ENCODE results near the gene CELSR1. TPM values are rescaled to one million over a fixed set of nuclear protein-coding genes. Genes with fewer than 3 reads are reported as not detected.
A peak's percentile ranks its signal among the peaks of the same experiment; 100 is the strongest.

The CELSR1 gene
- polyA plus RNA-seq, 1 experiment = 0.14 TPM

DNA sequence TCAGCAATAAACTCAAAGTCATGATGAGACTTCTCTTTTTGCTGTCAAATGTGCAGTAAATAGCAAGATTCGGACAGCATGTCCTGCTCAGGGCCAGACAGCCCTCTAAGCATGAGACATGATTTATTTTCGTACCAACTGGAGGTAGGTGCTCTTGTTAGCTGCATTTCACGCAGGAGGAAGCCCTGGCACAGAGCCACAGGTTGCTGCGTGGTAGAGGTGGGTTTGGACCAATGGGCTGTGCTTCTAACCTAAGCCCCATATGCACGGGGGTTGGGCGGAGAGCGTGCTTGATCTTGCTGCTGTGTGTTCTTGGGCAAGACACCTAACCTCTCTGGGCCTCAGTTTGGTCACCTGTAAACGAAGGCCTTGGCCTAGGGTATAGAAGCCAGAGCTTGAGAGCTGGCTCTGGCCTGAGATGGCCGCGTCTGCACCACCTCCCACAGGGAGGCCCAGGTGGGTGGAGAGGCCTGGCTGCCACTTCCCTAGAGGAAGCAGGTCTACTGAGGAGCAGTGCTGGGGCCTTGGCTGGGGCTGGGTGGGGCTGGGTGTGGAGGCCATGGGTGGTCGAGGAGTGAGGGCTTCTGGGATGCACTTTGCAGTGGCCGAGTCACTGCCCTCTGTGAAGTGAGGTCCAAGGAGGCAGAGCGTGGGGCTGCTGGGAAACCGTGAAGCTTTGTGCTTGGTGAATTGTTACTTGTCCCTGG is 44.3 kb upstream of the CELSR1 start:
- H3K4me3 ChIP-seq (ENCODE audit: low read depth, low read length) = no peak overlapping the region
- no peak for DNase-seq (ENCODE audit: low read depth, low spot score)
- no peak overlapping the region for H3K27ac ChIP-seq (ENCODE audit: low read depth, low read length)
- ChIA-PET POLR2A (no interaction called here), CTCF (no interaction called here)
- TF ChIP-seq, protein P1, sequence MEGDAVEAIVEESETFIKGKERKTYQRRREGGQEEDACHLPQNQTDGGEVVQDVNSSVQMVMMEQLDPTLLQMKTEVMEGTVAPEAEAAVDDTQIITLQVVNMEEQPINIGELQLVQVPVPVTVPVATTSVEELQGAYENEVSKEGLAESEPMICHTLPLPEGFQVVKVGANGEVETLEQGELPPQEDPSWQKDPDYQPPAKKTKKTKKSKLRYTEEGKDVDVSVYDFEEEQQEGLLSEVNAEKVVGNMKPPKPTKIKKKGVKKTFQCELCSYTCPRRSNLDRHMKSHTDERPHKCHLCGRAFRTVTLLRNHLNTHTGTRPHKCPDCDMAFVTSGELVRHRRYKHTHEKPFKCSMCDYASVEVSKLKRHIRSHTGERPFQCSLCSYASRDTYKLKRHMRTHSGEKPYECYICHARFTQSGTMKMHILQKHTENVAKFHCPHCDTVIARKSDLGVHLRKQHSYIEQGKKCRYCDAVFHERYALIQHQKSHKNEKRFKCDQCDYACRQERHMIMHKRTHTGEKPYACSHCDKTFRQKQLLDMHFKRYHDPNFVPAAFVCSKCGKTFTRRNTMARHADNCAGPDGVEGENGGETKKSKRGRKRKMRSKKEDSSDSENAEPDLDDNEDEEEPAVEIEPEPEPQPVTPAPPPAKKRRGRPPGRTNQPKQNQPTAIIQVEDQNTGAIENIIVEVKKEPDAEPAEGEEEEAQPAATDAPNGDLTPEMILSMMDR (IDR thresholded peaks at IDR 0.05; ENCODE audit: low read depth, low read length) = no peak
- peaks cover 6% of the 10 kb centered on the region for H3K27me3 ChIP-seq (ENCODE audit: control insufficient read depth, insufficient read depth, low read length)
- H3K9me3 ChIP-seq (ENCODE audit: control insufficient read depth, insufficient read depth, low read length) = no peaks in the 10 kb centered on the region

DNA sequence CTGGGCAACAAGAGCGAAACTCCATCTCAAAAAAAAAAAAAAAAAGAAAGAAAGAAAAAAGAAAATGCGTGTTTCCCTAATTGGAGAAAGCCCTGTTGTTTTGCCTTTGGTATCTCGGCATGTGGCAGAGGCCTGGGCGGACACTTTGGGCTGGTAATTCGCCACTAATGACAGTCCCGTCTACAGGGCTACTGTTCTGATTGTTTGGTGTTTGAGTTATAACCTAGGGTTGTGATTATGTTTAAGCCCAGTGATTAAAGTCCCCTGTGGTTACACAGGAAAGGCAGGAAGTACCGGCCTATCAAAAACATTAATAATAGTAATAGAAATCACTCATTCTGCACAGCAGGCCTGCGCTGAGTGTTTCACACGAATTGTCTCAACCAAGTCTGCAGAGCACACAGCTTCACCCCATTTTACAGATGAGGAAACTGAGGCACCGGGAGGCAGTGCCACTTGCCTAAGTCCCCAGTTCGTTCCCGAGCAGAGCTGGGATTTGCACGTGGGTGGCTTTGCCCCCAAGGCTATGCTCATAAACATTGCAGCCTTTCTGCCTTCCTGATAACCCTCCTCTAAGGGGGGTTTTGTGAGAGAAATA is 43.6 kb upstream of the CELSR1 start:
- DNase-seq (ENCODE audit: low read depth, low spot score) = no peak
- no peaks in the 10 kb centered on the region for H3K9me3 ChIP-seq (ENCODE audit: control insufficient read depth, insufficient read depth, low read length)
- CTCF ChIA-PET = no interaction called here
- H3K4me3 ChIP-seq (ENCODE audit: low read depth, low read length) = no peak overlapping the region
- TF ChIP-seq, protein P1 (IDR thresholded peaks at IDR 0.05; ENCODE audit: low read depth, low read length) = no peak
- POLR2A ChIA-PET = no interaction called here
- peaks cover 4% of the 10 kb centered on the region for H3K27me3 ChIP-seq (ENCODE audit: control insufficient read depth, insufficient read depth, low read length)
- H3K27ac ChIP-seq (ENCODE audit: low read depth, low read length) = no peak overlapping the region

DNA sequence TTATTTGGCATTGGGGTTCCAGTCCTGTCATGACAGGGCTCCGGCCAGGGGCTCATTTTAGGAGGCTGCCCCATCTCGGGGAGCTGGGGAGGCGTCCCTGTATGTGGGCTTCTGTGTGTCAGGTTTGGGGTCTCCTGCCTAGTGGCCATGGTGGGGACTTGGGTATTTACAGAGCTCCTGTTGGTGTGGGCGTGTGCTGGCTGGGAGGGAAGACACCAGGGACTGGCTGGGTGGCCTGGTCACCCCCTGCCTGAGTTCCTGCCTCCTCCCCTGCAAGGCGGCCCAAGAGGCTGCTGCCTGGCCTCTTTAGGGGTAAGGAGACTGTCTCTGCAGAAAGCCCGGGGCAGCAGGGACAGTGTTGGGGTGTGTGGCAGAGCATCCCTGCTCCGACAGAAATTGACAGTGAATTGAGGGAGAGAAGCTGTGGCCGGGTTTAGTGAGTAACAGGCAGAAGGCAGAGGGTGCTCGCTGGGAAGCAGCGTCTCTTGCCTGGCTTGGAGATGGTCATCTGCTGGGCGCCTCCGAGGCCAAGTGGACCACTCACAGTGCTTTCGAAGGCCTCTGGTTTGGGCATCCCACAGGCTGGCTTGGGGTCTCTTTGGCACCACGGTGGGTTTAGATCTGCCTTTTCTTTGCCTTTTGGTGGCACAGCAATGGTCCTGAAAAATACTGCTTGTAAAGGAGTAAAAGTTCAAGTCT is 42.5 kb upstream of the CELSR1 start:
- no peak overlapping the region for H3K4me3 ChIP-seq (ENCODE audit: low read depth, low read length)
- no peaks in the 10 kb centered on the region for H3K9me3 ChIP-seq (ENCODE audit: control insufficient read depth, insufficient read depth, low read length)
- H3K27me3 ChIP-seq (ENCODE audit: control insufficient read depth, insufficient read depth, low read length) = peaks cover 7% of the 10 kb centered on the region
- no peak for DNase-seq (ENCODE audit: low read depth, low spot score)
- TF ChIP-seq, protein P1 (IDR thresholded peaks at IDR 0.05; ENCODE audit: low read depth, low read length) = no peak
- H3K27ac ChIP-seq (ENCODE audit: low read depth, low read length) = no peak overlapping the region
- CTCF ChIA-PET = no interaction called here
- POLR2A ChIA-PET = no interaction called here

DNA sequence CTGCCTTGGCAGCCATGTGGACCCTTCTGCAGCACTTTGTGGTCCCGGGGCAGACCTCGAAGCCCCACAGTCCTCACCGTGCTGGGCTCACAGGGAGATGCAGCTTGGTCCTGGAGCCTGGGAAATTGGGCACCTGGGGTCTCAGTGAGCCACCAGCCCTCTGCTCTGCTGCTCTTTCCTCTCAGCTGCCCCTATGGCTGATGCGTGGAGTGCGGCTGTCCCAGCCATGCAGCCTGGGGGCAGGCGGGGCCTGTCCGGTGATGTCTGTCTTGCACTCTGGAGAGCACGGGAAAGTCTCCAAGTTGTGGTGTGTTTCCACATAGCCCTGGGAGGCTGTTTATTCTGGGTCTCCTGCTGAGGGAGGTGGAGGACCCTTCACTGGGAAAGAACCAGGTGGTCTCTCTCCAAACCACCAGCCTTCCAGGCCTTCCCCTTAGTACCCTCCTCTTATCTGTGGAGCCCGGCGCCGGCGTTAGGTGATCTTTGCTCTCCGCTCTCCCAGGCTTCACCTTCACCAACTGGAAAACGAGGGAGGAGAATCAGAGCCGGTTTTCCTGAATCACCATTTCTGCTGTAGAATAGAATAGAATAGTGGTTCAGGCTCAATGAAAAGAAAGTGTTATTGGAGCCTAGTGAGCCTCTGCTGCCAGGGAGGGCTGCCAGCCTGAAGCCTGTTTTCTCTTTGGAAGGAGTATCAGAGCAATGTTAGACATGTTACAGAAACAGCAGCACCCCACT is 41.6 kb upstream of the CELSR1 start:
- no peak for DNase-seq (ENCODE audit: low read depth, low spot score)
- H3K27ac ChIP-seq (ENCODE audit: low read depth, low read length) = no peak overlapping the region
- peak overlapping the region; percentile 67; the same call in 1 of the 2 replicates for H3K4me3 ChIP-seq (ENCODE audit: low read depth, low read length)
- H3K27me3 ChIP-seq (ENCODE audit: control insufficient read depth, insufficient read depth, low read length) = peaks cover 7% of the 10 kb centered on the region
- CTCF ChIA-PET = no interaction called here
- POLR2A ChIA-PET = no interaction called here
- TF ChIP-seq, protein P1 (IDR thresholded peaks at IDR 0.05; ENCODE audit: low read depth, low read length) = no peak
- H3K9me3 ChIP-seq (ENCODE audit: control insufficient read depth, insufficient read depth, low read length) = no peaks in the 10 kb centered on the region

Measured in AG04450 (cell line).